ENCODE data around the gene GRM2. TPM values are rescaled to one million over a fixed set of nuclear protein-coding genes. Genes with fewer than 3 reads are reported as not detected.

The GRM2 gene
- total RNA-seq, 1 donor from 2014 or later, result 0.49 TPM

GRCh38 chr3:51710631-51711351 is 3.9 kb downstream of the GRM2 start:
- ATAC-seq (no peak), DNase-seq (peak; percentile 52)
- Histone ChIP-seq H3K36me3 (no peaks in the 10 kb centered on the region), H3K27me3 (no peaks in the 10 kb centered on the region), H3K9me3 (no peaks in the 10 kb centered on the region), H3K4me3 (no peak overlapping the region), H3K27ac (no peak overlapping the region), H3K4me1 (no peaks in the 10 kb centered on the region)
- TF ChIP-seq, protein P1, sequence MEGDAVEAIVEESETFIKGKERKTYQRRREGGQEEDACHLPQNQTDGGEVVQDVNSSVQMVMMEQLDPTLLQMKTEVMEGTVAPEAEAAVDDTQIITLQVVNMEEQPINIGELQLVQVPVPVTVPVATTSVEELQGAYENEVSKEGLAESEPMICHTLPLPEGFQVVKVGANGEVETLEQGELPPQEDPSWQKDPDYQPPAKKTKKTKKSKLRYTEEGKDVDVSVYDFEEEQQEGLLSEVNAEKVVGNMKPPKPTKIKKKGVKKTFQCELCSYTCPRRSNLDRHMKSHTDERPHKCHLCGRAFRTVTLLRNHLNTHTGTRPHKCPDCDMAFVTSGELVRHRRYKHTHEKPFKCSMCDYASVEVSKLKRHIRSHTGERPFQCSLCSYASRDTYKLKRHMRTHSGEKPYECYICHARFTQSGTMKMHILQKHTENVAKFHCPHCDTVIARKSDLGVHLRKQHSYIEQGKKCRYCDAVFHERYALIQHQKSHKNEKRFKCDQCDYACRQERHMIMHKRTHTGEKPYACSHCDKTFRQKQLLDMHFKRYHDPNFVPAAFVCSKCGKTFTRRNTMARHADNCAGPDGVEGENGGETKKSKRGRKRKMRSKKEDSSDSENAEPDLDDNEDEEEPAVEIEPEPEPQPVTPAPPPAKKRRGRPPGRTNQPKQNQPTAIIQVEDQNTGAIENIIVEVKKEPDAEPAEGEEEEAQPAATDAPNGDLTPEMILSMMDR (IDR thresholded peaks at IDR 0.05), result no peak
- intact Hi-C loops (cut with DNase I), result no loop called here

GRCh38 chr3:51711352-51712037 is 4.6 kb downstream of the GRM2 start:
- no peaks in the 10 kb centered on the region for H3K4me1 ChIP-seq
- no peaks in the 10 kb centered on the region for H3K36me3 ChIP-seq
- ATAC-seq (no peak), DNase-seq (peak; percentile 36)
- no peak overlapping the region for H3K4me3 ChIP-seq
- TF ChIP-seq, protein P1 (IDR thresholded peaks at IDR 0.05), result no peak
- no peaks in the 10 kb centered on the region for H3K9me3 ChIP-seq
- H3K27me3 ChIP-seq, result no peaks in the 10 kb centered on the region
- intact Hi-C loops (cut with DNase I), result no loop called here
- no peak overlapping the region for H3K27ac ChIP-seq

GRCh38 chr3:51712038-51712420 is 5.2 kb downstream of the GRM2 start:
- no peaks in the 10 kb centered on the region for H3K27me3 ChIP-seq
- no peaks in the 10 kb centered on the region for H3K4me1 ChIP-seq
- H3K4me3 ChIP-seq, result no peak overlapping the region
- ATAC-seq (no peak), DNase-seq (peak; percentile 18)
- no peak overlapping the region for H3K27ac ChIP-seq
- intact Hi-C loops (cut with DNase I), result no loop called here
- TF ChIP-seq, protein P1 (IDR thresholded peaks at IDR 0.05), result no peak
- H3K9me3 ChIP-seq, result no peaks in the 10 kb centered on the region
- no peaks in the 10 kb centered on the region for H3K36me3 ChIP-seq

DNA sequence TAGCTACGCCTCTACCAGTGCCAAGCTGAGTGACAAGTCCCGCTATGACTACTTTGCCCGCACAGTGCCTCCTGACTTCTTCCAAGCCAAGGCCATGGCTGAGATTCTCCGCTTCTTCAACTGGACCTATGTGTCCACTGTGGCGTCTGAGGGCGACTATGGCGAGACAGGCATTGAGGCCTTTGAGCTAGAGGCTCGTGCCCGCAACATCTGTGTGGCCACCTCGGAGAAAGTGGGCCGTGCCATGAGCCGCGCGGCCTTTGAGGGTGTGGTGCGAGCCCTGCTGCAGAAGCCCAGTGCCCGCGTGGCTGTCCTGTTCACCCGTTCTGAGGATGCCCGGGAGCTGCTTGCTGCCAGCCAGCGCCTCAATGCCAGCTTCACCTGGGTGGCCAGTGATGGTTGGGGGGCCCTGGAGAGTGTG is 5.7 kb downstream of the GRM2 start:
- TF ChIP-seq, protein P1 (IDR thresholded peaks at IDR 0.05), result no peak
- no peaks in the 10 kb centered on the region for H3K27me3 ChIP-seq
- intact Hi-C loops (cut with DNase I), result no loop called here
- H3K4me1 ChIP-seq, result no peaks in the 10 kb centered on the region
- no peak overlapping the region for H3K27ac ChIP-seq
- peak; percentile 52 for DNase-seq
- no peaks in the 10 kb centered on the region for H3K9me3 ChIP-seq
- H3K36me3 ChIP-seq, result no peaks in the 10 kb centered on the region
- no peak overlapping the region for H3K4me3 ChIP-seq
- no peak for ATAC-seq

DNA sequence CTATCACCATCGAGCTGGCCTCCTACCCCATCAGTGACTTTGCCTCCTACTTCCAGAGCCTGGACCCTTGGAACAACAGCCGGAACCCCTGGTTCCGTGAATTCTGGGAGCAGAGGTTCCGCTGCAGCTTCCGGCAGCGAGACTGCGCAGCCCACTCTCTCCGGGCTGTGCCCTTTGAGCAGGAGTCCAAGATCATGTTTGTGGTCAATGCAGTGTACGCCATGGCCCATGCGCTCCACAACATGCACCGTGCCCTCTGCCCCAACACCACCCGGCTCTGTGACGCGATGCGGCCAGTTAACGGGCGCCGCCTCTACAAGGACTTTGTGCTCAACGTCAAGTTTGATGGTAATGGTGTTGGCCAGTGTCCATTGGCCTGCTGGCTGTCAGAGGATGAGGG is 6.1 kb downstream of the GRM2 start:
- Histone ChIP-seq H3K4me1 (no peaks in the 10 kb centered on the region), H3K27me3 (no peaks in the 10 kb centered on the region), H3K9me3 (no peaks in the 10 kb centered on the region), H3K36me3 (no peaks in the 10 kb centered on the region), H3K27ac (no peak overlapping the region), H3K4me3 (no peak overlapping the region)
- DNase-seq, result peak; percentile 41
- TF ChIP-seq, protein P1 (IDR thresholded peaks at IDR 0.05), result no peak
- ATAC-seq, result no peak
- intact Hi-C loops (cut with DNase I), result no loop called here

All from upper lobe of right lung (tissue), 1 donor.